Calu3 (cell line): ENCODE measurements around the gene CSH2. TPM values are rescaled to one million over a fixed set of nuclear protein-coding genes. Genes with fewer than 3 reads are reported as not detected.
A peak's percentile ranks its signal among the peaks of the same experiment; 100 is the strongest.

Experiments used
- BruUV-seq: library from RNA; stranded (reverse); fragments of 400-500 nt; replicated peaks from 2 replicates; lab custom pipeline; 2021; lab: Mats Ljungman, UMichigan
- CTCF ChIA-PET: fragments of 300-600 bp; sonication (Branson Sonifier 250); formaldehyde crosslinking; loops from one replicate; lab custom pipeline; 2022; ENCODE audit warnings: antibody characterized with exemption; lab: Charles Lee
- DNase-seq: peaks from one replicate; pipeline ENCODE4 v3.0.0; 2022
- H3K27ac Mint-ChIP-seq: one replicate; pipeline ENCODE4 v1.8.0; 2022; ENCODE audit warnings: mixed read lengths; ENCODE audit not compliant: unreplicated experiment
- H3K27me3 Mint-ChIP-seq: one replicate; pipeline ENCODE4 v1.8.0; 2022; ENCODE audit warnings: mixed read lengths; ENCODE audit not compliant: unreplicated experiment
- H3K36me3 Mint-ChIP-seq: one replicate; pipeline ENCODE4 v1.8.0; 2022; ENCODE audit warnings: mild to moderate bottlenecking, moderate library complexity, mixed read lengths; ENCODE audit not compliant: insufficient read depth, unreplicated experiment
- H3K4me1 Mint-ChIP-seq: one replicate; pipeline ENCODE4 v1.8.0; 2022; ENCODE audit warnings: mild to moderate bottlenecking, low read depth, mixed read lengths; ENCODE audit not compliant: unreplicated experiment
- H3K4me3 Mint-ChIP-seq: one replicate; pipeline ENCODE4 v1.8.0; 2022; ENCODE audit warnings: mild to moderate bottlenecking, low read depth, moderate library complexity, mixed read lengths; ENCODE audit not compliant: unreplicated experiment
- H3K9me3 Mint-ChIP-seq: one replicate; pipeline ENCODE4 v1.8.0; 2022; ENCODE audit warnings: low read depth, mixed read lengths; ENCODE audit not compliant: unreplicated experiment
- CTCF ChIP-seq: fragments of 200-600 bp; IDR thresholded peaks from one replicate; pipeline ENCODE4 v1.8.0; 2022; ENCODE audit warnings: antibody characterized with exemption; ENCODE audit not compliant: unreplicated experiment
- intact Hi-C: fragments of 100-400 bp; cut with micrococcal nuclease; formaldehyde crosslinking; loops from one replicate; pipeline ENCODE4 v1.10.0; 2022; ENCODE audit not compliant: unreplicated experiment
- total RNA-seq: library from RNA; stranded (reverse); gene quantifications from 2 replicates; pipeline ENCODE4 v1.2.3, GENCODE V29; 2022

The CSH2 gene
- total RNA-seq, 1 experiment from 2014 or later, result not detected

- H3K27me3 Mint-ChIP-seq, result no peaks in the 10 kb centered on the region
- intact Hi-C loops, result no loop called here
- CTCF ChIA-PET, result interaction anchor here (0.7 to 1.1 kb wide), 3 partner anchors 15 to 453 kb away, joined by 3 to 5 read pairs (median 4); partner anchors contain the start of genes CCDC47 and DDX42
- peak overlapping the region; percentile 97 for H3K27ac Mint-ChIP-seq
- H3K36me3 Mint-ChIP-seq, result peaks cover 68% of the 10 kb centered on the region
- H3K9me3 Mint-ChIP-seq, result no peaks in the 10 kb centered on the region
- peak overlapping the region; percentile 99 for H3K4me3 Mint-ChIP-seq
- H3K4me1 Mint-ChIP-seq, result no peaks in the 10 kb centered on the region
- BruUV-seq, result TSS peak; percentile 69
- no peak for TF ChIP-seq CTCF
- no peak for DNase-seq
These were observed 46.9 kb downstream of the CSH2 start for GRCh38 chr17:63826468-63827001.

GRCh38 chr17:63824362-63824761, 49.1 kb downstream of the CSH2 start:
- no peaks in the 10 kb centered on the region for H3K9me3 Mint-ChIP-seq
- CTCF ChIA-PET, result no interaction called here
- H3K4me1 Mint-ChIP-seq, result peaks cover 12% of the 10 kb centered on the region
- BruUV-seq, result no TSS peak
- no peaks in the 10 kb centered on the region for H3K27me3 Mint-ChIP-seq
- no peak for TF ChIP-seq CTCF
- intact Hi-C loops, result no loop called here
- DNase-seq, result no peak
- peaks cover 79% of the 10 kb centered on the region for H3K36me3 Mint-ChIP-seq
- H3K27ac Mint-ChIP-seq, result no peak overlapping the region
- no peak overlapping the region for H3K4me3 Mint-ChIP-seq

GRCh38 chr17:63823659-63824331, 49.7 kb downstream of the CSH2 start:
- intact Hi-C loops, result no loop called here
- Mint-ChIP-seq H3K4me3 (no peak overlapping the region), H3K36me3 (peaks cover 85% of the 10 kb centered on the region), H3K27ac (no peak overlapping the region), H3K4me1 (peaks cover 17% of the 10 kb centered on the region), H3K27me3 (no peaks in the 10 kb centered on the region), H3K9me3 (no peaks in the 10 kb centered on the region)
- TF ChIP-seq CTCF, result no peak
- CTCF ChIA-PET, result no interaction called here
- no TSS peak for BruUV-seq
- DNase-seq, result no peak

GRCh38 chr17:63822537-63822936, 50.9 kb downstream of the CSH2 start:
- Mint-ChIP-seq H3K27me3 (no peaks in the 10 kb centered on the region), H3K4me1 (peaks cover 29% of the 10 kb centered on the region), H3K36me3 (peaks cover 89% of the 10 kb centered on the region), H3K9me3 (no peaks in the 10 kb centered on the region), H3K4me3 (no peak overlapping the region), H3K27ac (no peak overlapping the region)
- no peak for DNase-seq
- no TSS peak for BruUV-seq
- intact Hi-C loops, result no loop called here
- CTCF ChIA-PET, result no interaction called here
- no peak for TF ChIP-seq CTCF

Other genes starting within 250 kb of the CSH2 start
- 5.0 and 8.0 TPM in 2 replicates for gene LIMD2, start 173.6 kb downstream of the CSH2 start, total RNA-seq
- 18.1 and 18.2 TPM in 2 replicates for gene STRADA, start 131.9 kb downstream of the CSH2 start, total RNA-seq
- gene CCDC47, start 100.1 kb downstream of the CSH2 start, total RNA-seq, result 80.5 and 82.0 TPM in 2 replicates
- gene DDX42, start 99.5 kb downstream of the CSH2 start, total RNA-seq, result 87.8 and 99.5 TPM in 2 replicates
- gene PSMC5, start 46.2 kb downstream of the CSH2 start, total RNA-seq, result 91.4 and 95.1 TPM in 2 replicates
- 43.3 and 46.0 TPM in 2 replicates for gene FTSJ3, start 46.0 kb downstream of the CSH2 start, total RNA-seq
- 46.7 and 50.6 TPM in 2 replicates for gene SMARCD2, start 31.0 kb downstream of the CSH2 start, total RNA-seq
- gene GH2, start 8.3 kb upstream of the CSH2 start, total RNA-seq, result not detected in 2 replicates
- not detected in 2 replicates for gene CSH1, start 22.9 kb upstream of the CSH2 start, total RNA-seq
- not detected in 2 replicates for gene CSHL1, start 37.6 kb upstream of the CSH2 start, total RNA-seq
- not detected in 2 replicates for gene GH1, start 45.2 kb upstream of the CSH2 start, total RNA-seq
- not detected in 2 replicates for gene CD79B, start 58.7 kb upstream of the CSH2 start, total RNA-seq
- gene SCN4A, start 99.2 kb upstream of the CSH2 start, total RNA-seq, result not detected in 2 replicates
- gene PRR29, start 124.7 kb upstream of the CSH2 start, total RNA-seq, result 0.47 and 0.61 TPM in 2 replicates
- gene ICAM2, start 147.0 kb upstream of the CSH2 start, total RNA-seq, result 3.6 and 4.4 TPM in 2 replicates